CD14-positive monocyte (primary cell): ENCODE results near the gene ASTN2. TPM values are rescaled to one million over a fixed set of nuclear protein-coding genes. Genes with fewer than 3 reads are reported as not detected.

Experiments
- DNase-seq, 3 donors: peaks; one replicate each; pipeline ENCODE4 v3.0.0-alpha.2; 2011 to 2022
- H2AFZ ChIP-seq: 2 replicates; pipeline ENCODE4 v1.6.0; 2012; ENCODE audit warnings: mild to moderate bottlenecking, low read depth, low read length, inconsistent platforms; ENCODE audit not compliant: insufficient read depth, poor library complexity, severe bottlenecking
- H3K27ac ChIP-seq, 2 donors: 1 replicate in 1 of 2; 2 replicates in 1 of 2; pipeline ENCODE4 v1.5.1; 2012 to 2013; ENCODE audit warnings: low read length in 2 of 2, control low read depth in 1 of 2, inconsistent platforms in 1 of 2, low read depth in 1 of 2, mild to moderate bottlenecking in 1 of 2
- H3K27me3 ChIP-seq, 2 donors: one replicate each; pipeline versions ENCODE4 v1.6.0 to v1.6.1; 2011 to 2013; ENCODE audit warnings: low read length in 2 of 2; ENCODE audit not compliant: control insufficient read depth in 2 of 2, insufficient read depth in 2 of 2
- H3K36me3 ChIP-seq, 2 donors: replicated peaks in 1 of 2; 1 replicate in 1 of 2; 2 replicates in 1 of 2; pipeline versions ENCODE4 v1.5.1 to v1.6.1; 2012 to 2013; ENCODE audit warnings: low read length in 2 of 2, control low read depth in 1 of 2, inconsistent platforms in 1 of 2, mild to moderate bottlenecking in 1 of 2; ENCODE audit not compliant: insufficient read depth in 2 of 2, control insufficient read depth in 1 of 2
- H3K4me1 ChIP-seq, 2 donors: 1 replicate in 1 of 2; 2 replicates in 1 of 2; pipeline versions ENCODE4 v1.5.1 to v1.6.1; 2012 to 2013; ENCODE audit warnings: low read length in 2 of 2, control low read depth in 1 of 2, inconsistent platforms in 1 of 2, mild to moderate bottlenecking in 1 of 2, moderate library complexity in 1 of 2; ENCODE audit not compliant: insufficient read depth in 2 of 2, control insufficient read depth in 1 of 2
- H3K4me2 ChIP-seq: replicated peaks from 2 replicates; pipeline ENCODE3; 2012; ENCODE audit warnings: low read length, moderate library complexity, mild to moderate bottlenecking; ENCODE audit not compliant: poor library complexity, severe bottlenecking; ENCODE audit errors: extremely low read depth
- H3K4me3 ChIP-seq, 3 experiments: fragments of 200-600 bp in 1 of 3; sonication (generic) in 1 of 3; replicated peaks in 1 of 3; 1 replicate in 2 of 3; 2 replicates in 1 of 3; pipeline ENCODE4 v1.5.1; 2011 to 2013; ENCODE audit warnings: low read length in 3 of 3, mild to moderate bottlenecking in 3 of 3, control low read depth in 2 of 3, low read depth in 2 of 3, inconsistent platforms in 1 of 3, moderate library complexity in 1 of 3
- H3K79me2 ChIP-seq: 2 replicates; pipeline ENCODE4 v1.6.0; 2012; ENCODE audit warnings: mild to moderate bottlenecking, control low read depth, inconsistent platforms, low read length, moderate library complexity; ENCODE audit not compliant: insufficient read depth
- H3K9ac ChIP-seq: 2 replicates; pipeline ENCODE4 v1.6.0; 2017; ENCODE audit warnings: low read length, mild to moderate bottlenecking; ENCODE audit not compliant: insufficient read depth, poor library complexity, severe bottlenecking
- H3K9me3 ChIP-seq, 2 donors: replicated peaks in 1 of 2; 1 replicate in 1 of 2; 2 replicates in 1 of 2; pipeline versions ENCODE4 v1.5.1 to v1.6.1; 2012 to 2013; ENCODE audit warnings: low read length in 2 of 2, control low read depth in 1 of 2; ENCODE audit not compliant: control insufficient read depth in 1 of 2, insufficient read depth in 1 of 2
- H4K20me1 ChIP-seq: 2 replicates; pipeline ENCODE4 v1.6.0; 2012; ENCODE audit warnings: mild to moderate bottlenecking, low read length, control low read depth, moderate library complexity; ENCODE audit not compliant: insufficient read depth
- H3K27ac Mint-ChIP-seq, 7 donors: one replicate each; pipeline ENCODE4 v1.8.0; 2020; ENCODE audit warnings: mild to moderate bottlenecking in 7 of 7, mixed read lengths in 7 of 7, moderate library complexity in 6 of 7, inconsistent platforms in 2 of 7
- H3K27me3 Mint-ChIP-seq, 3 donors: one replicate each; pipeline ENCODE4 v1.8.0; 2021 to 2022; ENCODE audit warnings: low read depth in 3 of 3, mild to moderate bottlenecking in 3 of 3, mixed read lengths in 3 of 3, moderate library complexity in 3 of 3, inconsistent platforms in 1 of 3
- H3K36me3 Mint-ChIP-seq, 2 donors: one replicate each; pipeline ENCODE4 v1.8.0; 2020; ENCODE audit warnings: mixed read lengths in 2 of 2, inconsistent platforms in 1 of 2, mild to moderate bottlenecking in 1 of 2
- H3K4me1 Mint-ChIP-seq: one replicate; pipeline ENCODE4 v1.8.0; 2020; ENCODE audit warnings: mild to moderate bottlenecking, mixed read lengths
- H3K4me3 Mint-ChIP-seq, 2 donors: one replicate each; pipeline ENCODE4 v1.8.0; 2020; ENCODE audit warnings: mild to moderate bottlenecking in 2 of 2, mixed read lengths in 2 of 2, moderate library complexity in 1 of 2
- H3K9me3 Mint-ChIP-seq, 7 donors: one replicate each; pipeline ENCODE4 v1.8.0; 2020 to 2022; ENCODE audit warnings: mixed read lengths in 7 of 7, mild to moderate bottlenecking in 6 of 7, moderate library complexity in 6 of 7, inconsistent platforms in 2 of 7
- CTCF ChIP-seq: fragments of 200-600 bp; IDR thresholded peaks from one replicate; pipeline ENCODE4 v1.8.0; 2022; ENCODE audit warnings: antibody characterized with exemption, mild to moderate bottlenecking
- WGBS: methylation state at CpG from one replicate; pipeline ENCODE4 v1.1.5; 2013; ENCODE audit warnings: missing lambda C conversion rate; ENCODE audit not compliant: insufficient coverage; 5-methylcytosine and 5-hydroxymethylcytosine counted together
- intact Hi-C, 2 donors: fragments of 100-400 bp; cut with micrococcal nuclease; formaldehyde crosslinking; loops; one replicate each; pipeline versions ENCODE4 v1.15.0 to v1.15.1; 2023
- polyA plus RNA-seq, 3 donors: library from polyadenylated mRNA; depleted of rRNA in 1 of 3; unstranded in 2 of 3; stranded (reverse) in 1 of 3; fragments of 300-500 nt in 2 of 3; fragments of >200 nt in 1 of 3; fragmentation: Illumina TruSeq in 2 of 3; gene quantifications; 1 replicate in 2 of 3; 2 replicates in 1 of 3; pipeline ENCODE4 v1.2.3, GENCODE V29; 2012 to 2021

The ASTN2 gene
- polyA plus RNA-seq, 3 donors, result not detected

DNA sequence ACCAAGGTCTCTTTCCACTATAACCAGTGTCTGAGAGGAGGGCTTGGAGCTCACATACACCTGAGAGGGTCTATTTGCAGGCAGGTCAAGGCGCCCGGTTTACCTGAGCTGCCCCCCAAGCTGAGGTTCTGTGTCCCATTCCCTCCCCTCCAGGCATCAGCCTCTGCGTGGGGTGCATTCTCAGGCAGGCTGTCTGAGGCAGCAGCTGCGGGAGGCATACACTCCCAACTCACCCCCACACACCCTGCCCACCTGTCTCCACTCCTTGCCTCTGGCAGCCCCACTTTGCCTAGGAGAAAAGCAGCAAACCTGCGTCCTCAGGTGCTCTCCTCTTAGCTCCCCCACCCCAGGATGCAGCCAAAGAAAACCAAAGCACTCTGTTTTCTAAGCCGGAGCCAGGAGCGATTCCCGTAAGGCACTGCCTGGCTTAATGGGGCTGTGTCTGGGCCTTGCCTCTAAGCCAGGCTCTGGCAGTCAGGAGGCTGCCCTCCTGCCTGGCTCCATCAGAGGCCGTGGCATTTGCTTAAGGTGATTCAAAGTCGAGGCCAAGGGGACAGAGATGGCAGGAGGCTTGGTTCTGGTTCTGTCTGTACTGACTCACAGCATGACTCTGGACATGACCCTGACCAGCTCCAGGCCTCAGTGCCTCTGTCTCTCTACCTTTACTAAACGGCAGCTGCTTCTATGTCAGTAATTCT is 867.0 kb downstream of the ASTN2 start:
- peaks cover 0 to 1% (median 0%) of the 10 kb centered on the region in 7 donors for H3K9me3 Mint-ChIP-seq
- H4K20me1 ChIP-seq, result no peaks in the 10 kb centered on the region
- H3K4me1 ChIP-seq, result peaks cover 62 to 80% of the 10 kb centered on the region in 2 donors
- no peaks in the 10 kb centered on the region for H3K79me2 ChIP-seq
- peaks cover 44% of the 10 kb centered on the region for H3K4me1 Mint-ChIP-seq
- no peak for TF ChIP-seq CTCF
- DNase-seq, result peak in 1 of 3 donors; percentile 26
- H3K36me3 Mint-ChIP-seq, result no peaks in the 10 kb centered on the region
- no peaks in the 10 kb centered on the region for H3K36me3 ChIP-seq
- no peak overlapping the region for H3K4me3 ChIP-seq
- H2AFZ ChIP-seq, result no peak overlapping the region
- no peaks in the 10 kb centered on the region for H3K9me3 ChIP-seq
- H3K27me3 ChIP-seq, result no peaks in the 10 kb centered on the region
- 94% methylated on average over 10 of the region's 11 CpGs for WGBS
- intact Hi-C loops, result no loop called here
- no peak overlapping the region for H3K9ac ChIP-seq
- H3K27ac Mint-ChIP-seq, result peak overlapping the region in 5 of 7 donors; percentile 10 to 65 (median 47)
- H3K27ac ChIP-seq, result no peak overlapping the region
- no peak overlapping the region for H3K4me3 Mint-ChIP-seq
- peaks cover 0 to 2% (median 1%) of the 10 kb centered on the region in 3 donors for H3K27me3 Mint-ChIP-seq
- H3K4me2 ChIP-seq, result no peak overlapping the region

DNA sequence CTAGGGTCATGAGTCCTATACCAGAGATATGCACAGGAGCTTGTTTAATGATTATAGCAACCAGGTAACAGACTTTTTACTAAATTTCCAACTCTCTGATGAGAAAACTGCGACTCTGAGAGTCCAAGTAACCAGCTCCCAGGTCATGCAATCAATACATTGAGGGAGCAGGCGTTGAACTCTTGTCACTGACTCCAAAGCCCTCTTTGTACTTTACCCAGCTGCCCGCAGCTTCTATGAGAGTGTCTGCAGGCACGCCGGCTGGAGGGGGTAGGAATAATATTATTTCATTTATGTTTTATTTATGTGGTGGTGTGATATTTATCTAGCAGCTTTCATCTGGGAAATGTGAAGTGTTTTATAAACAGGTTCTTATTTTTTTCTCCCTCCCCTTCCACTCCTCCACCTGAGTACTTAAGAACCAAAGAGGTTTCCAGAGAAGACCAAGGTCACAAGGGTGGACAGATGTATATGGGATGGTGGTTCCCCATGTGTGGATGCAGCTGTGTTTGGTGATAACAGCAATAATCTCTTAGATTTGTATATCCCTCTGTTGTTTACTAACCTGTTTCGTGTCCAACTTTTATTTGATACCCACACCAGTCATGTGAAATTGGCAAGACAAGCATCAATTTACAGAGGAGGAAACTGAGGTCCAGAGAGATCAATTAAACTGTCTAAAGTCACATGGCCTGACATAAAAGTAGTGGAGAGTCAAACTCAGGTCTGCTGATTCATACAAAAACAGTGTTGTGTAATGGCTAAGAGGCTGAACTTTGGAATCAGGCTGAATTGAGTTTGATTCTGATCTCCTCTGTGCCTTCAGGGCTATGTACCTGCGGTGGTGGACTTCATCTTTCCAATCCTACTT is 867.9 kb downstream of the ASTN2 start:
- Mint-ChIP-seq H3K4me3 (no peak overlapping the region), H3K4me1 (peaks cover 40% of the 10 kb centered on the region), H3K27ac (peak overlapping the region in 3 of 7 donors; percentile 46 to 65 (median 47)), H3K9me3 (peaks cover 0 to 1% (median 0%) of the 10 kb centered on the region in 7 donors), H3K36me3 (no peaks in the 10 kb centered on the region), H3K27me3 (peaks cover 0 to 2% (median 0%) of the 10 kb centered on the region in 3 donors)
- no peak overlapping the region for H3K4me3 ChIP-seq
- peak in 2 of 3 donors; percentile 36 to 37 for DNase-seq
- no peak for TF ChIP-seq CTCF
- no peaks in the 10 kb centered on the region for H3K79me2 ChIP-seq
- no peaks in the 10 kb centered on the region for H3K27me3 ChIP-seq
- H3K9ac ChIP-seq, result no peak overlapping the region
- intact Hi-C loops, result no loop called here
- WGBS, result 100% methylated on average over 1 of the region's 7 CpGs
- no peak overlapping the region for H2AFZ ChIP-seq
- peaks cover 59 to 71% of the 10 kb centered on the region in 2 donors for H3K4me1 ChIP-seq
- no peak overlapping the region for H3K27ac ChIP-seq
- no peaks in the 10 kb centered on the region for H4K20me1 ChIP-seq
- H3K36me3 ChIP-seq, result no peaks in the 10 kb centered on the region
- H3K9me3 ChIP-seq, result no peaks in the 10 kb centered on the region
- H3K4me2 ChIP-seq, result no peak overlapping the region
